ENCODE measurements around the gene JUN.

The JUN gene

DNA sequence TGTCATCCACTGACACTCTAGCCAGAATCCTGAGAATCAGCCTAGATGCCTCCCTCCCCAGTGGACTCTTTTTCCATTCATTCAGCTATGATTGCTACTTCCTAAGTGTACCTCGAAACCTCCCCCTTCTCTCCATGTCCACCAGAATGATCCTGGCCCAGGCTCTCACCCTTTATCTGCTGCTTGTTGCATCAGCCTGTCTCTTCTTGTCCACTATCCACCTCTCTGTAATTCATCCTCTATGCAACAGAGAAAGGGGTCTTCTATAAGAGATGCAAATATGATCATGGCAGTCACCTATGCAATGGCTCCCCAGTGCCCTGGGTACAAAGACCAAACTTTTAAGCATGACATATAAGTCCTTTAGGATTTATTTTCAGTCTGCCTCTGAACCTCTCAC is 37.7 kb downstream of the JUN start:
- 0 out of 2 replicates have a peak, but pooled peaks cover 4% of the 10 kb centered on the region for H3K27me3 ChIP-seq (ENCODE audit: low read length)
- H3K9me3 ChIP-seq (ENCODE audit: insufficient read depth, low read length) = no peaks in the 10 kb centered on the region
- H3K4me2 ChIP-seq (ENCODE audit: low read depth, low read length, poor library complexity, severe bottlenecking) = no peak overlapping the region
- no peaks in the 10 kb centered on the region for H3F3A ChIP-seq (ENCODE audit: insufficient read depth)
- H3K4me3 ChIP-seq (ENCODE audit: insufficient read depth, low read length, poor library complexity, severe bottlenecking) = no peak overlapping the region
- no peaks in the 10 kb centered on the region for H3K36me3 ChIP-seq (ENCODE audit: low read length)
- H3K79me2 ChIP-seq (ENCODE audit: insufficient read depth, low read length) = no peaks in the 10 kb centered on the region
- no peaks in the 10 kb centered on the region for H4K20me1 ChIP-seq (ENCODE audit: low read depth, low read length)
- H2AFZ ChIP-seq (ENCODE audit: low read depth, low read length, severe bottlenecking) = no peak overlapping the region
- H3K27ac ChIP-seq (ENCODE audit: low read depth, low read length) = no peak overlapping the region
- TF ChIP-seq, protein P1, sequence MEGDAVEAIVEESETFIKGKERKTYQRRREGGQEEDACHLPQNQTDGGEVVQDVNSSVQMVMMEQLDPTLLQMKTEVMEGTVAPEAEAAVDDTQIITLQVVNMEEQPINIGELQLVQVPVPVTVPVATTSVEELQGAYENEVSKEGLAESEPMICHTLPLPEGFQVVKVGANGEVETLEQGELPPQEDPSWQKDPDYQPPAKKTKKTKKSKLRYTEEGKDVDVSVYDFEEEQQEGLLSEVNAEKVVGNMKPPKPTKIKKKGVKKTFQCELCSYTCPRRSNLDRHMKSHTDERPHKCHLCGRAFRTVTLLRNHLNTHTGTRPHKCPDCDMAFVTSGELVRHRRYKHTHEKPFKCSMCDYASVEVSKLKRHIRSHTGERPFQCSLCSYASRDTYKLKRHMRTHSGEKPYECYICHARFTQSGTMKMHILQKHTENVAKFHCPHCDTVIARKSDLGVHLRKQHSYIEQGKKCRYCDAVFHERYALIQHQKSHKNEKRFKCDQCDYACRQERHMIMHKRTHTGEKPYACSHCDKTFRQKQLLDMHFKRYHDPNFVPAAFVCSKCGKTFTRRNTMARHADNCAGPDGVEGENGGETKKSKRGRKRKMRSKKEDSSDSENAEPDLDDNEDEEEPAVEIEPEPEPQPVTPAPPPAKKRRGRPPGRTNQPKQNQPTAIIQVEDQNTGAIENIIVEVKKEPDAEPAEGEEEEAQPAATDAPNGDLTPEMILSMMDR (IDR thresholded peaks at IDR 0.05; ENCODE audit: insufficient read depth, low read length, poor library complexity, severe bottlenecking) = no peak
- no peak for TF ChIP-seq EZH2phosphoT487 (conservative IDR thresholded peaks at IDR 0.05; ENCODE audit: low read length)
- no peaks in the 10 kb centered on the region for H3K9me2 ChIP-seq (replicated peaks; ENCODE audit: insufficient read depth, low read length)
- no peak overlapping the region for H3K9ac ChIP-seq (ENCODE audit: low read length)

DNA sequence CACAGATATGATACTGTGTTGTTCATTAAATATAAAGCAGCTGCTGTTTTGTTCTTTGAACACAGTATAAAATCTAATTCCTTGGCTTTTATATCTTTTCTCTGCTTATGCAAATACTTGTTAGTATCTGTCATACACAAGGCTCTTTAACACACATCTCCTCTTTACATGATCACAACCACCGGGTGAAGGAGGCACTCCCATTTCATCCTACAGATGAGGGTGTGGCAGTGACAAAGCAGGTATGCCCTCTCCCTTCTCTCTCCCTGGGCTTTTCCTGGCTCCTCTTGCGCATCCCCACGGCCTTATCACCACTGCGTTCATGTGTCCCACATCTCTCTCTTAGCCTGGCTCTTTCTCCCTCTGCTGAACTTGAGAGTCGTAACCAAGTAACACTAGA is 38.2 kb downstream of the JUN start:
- Histone ChIP-seq H4K20me1 (ENCODE audit: low read depth, low read length) (no peaks in the 10 kb centered on the region), H3K9me3 (ENCODE audit: insufficient read depth, low read length) (no peaks in the 10 kb centered on the region), H2AFZ (ENCODE audit: low read depth, low read length, severe bottlenecking) (no peak overlapping the region), H3K27ac (ENCODE audit: low read depth, low read length) (no peak overlapping the region), H3K9ac (ENCODE audit: low read length) (no peak overlapping the region), H3K79me2 (ENCODE audit: insufficient read depth, low read length) (no peaks in the 10 kb centered on the region), H3K4me2 (ENCODE audit: low read depth, low read length, poor library complexity, severe bottlenecking) (no peak overlapping the region), H3K27me3 (ENCODE audit: low read length) (0 out of 2 replicates have a peak, but pooled peaks cover 4% of the 10 kb centered on the region), H3F3A (ENCODE audit: insufficient read depth) (no peaks in the 10 kb centered on the region), H3K9me2 (replicated peaks; ENCODE audit: insufficient read depth, low read length) (no peaks in the 10 kb centered on the region), H3K4me3 (ENCODE audit: insufficient read depth, low read length, poor library complexity, severe bottlenecking) (no peak overlapping the region), H3K36me3 (ENCODE audit: low read length) (no peaks in the 10 kb centered on the region)
- TF ChIP-seq EZH2phosphoT487 (conservative IDR thresholded peaks at IDR 0.05; ENCODE audit: low read length) = no peak
- TF ChIP-seq, protein P1 (IDR thresholded peaks at IDR 0.05; ENCODE audit: insufficient read depth, low read length, poor library complexity, severe bottlenecking) = no peak

DNA sequence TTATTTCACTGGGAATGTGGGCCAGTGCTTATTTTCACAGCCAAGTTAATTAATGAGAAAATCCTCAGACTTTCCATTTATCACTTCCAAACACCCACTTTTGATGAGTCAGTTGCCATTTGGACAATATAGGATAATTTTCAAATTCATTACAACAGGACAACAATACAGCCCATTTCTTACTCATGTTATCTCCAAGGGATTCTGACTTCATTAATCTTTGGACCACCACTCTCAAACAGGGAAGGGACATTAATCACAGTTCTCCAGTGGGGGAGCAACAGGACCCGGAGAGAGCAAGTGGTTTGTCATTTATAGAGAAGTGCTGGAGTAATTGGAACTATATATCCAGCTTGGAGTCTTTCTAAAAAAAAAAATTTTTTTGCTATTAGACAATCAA is 38.7 kb downstream of the JUN start:
- Histone ChIP-seq H4K20me1 (ENCODE audit: low read depth, low read length) (no peaks in the 10 kb centered on the region), H3K9me3 (ENCODE audit: insufficient read depth, low read length) (no peaks in the 10 kb centered on the region), H3K79me2 (ENCODE audit: insufficient read depth, low read length) (no peaks in the 10 kb centered on the region), H3K9me2 (replicated peaks; ENCODE audit: insufficient read depth, low read length) (no peaks in the 10 kb centered on the region), H3K27me3 (ENCODE audit: low read length) (no peaks in the 10 kb centered on the region), H3F3A (ENCODE audit: insufficient read depth) (no peaks in the 10 kb centered on the region), H3K4me2 (ENCODE audit: low read depth, low read length, poor library complexity, severe bottlenecking) (no peak overlapping the region), H2AFZ (ENCODE audit: low read depth, low read length, severe bottlenecking) (no peak overlapping the region), H3K27ac (ENCODE audit: low read depth, low read length) (no peak overlapping the region), H3K9ac (ENCODE audit: low read length) (no peak overlapping the region), H3K4me3 (ENCODE audit: insufficient read depth, low read length, poor library complexity, severe bottlenecking) (no peak overlapping the region), H3K36me3 (ENCODE audit: low read length) (no peaks in the 10 kb centered on the region)
- no peak for TF ChIP-seq EZH2phosphoT487 (conservative IDR thresholded peaks at IDR 0.05; ENCODE audit: low read length)
- TF ChIP-seq, protein P1 (IDR thresholded peaks at IDR 0.05; ENCODE audit: insufficient read depth, low read length, poor library complexity, severe bottlenecking) = no peak

All from SU-DHL-6 (cell line).